Aorta (tissue), 5 donors: ENCODE data around the gene UBTD1. TPM values are rescaled to one million over a fixed set of nuclear protein-coding genes. Genes with fewer than 3 reads are reported as not detected.

Source experiments
- ATAC-seq: fragments of 200-7000 bp; cut with Tn5 transposase; one replicate; pipeline ENCODE4 v1.9.1; 2022; ENCODE audit warnings: moderate library complexity; ENCODE audit not compliant: low FRiP score
- DNase-seq, 2 donors: peaks; one replicate each; pipeline ENCODE4 v3.0.0-alpha.2; 2020
- H3K27ac ChIP-seq, 2 donors: one replicate each; pipeline ENCODE4 v1.5.1; 2013; ENCODE audit warnings: low read length in 2 of 2, mild to moderate bottlenecking in 2 of 2, moderate library complexity in 2 of 2, control low read depth in 1 of 2, inconsistent platforms in 1 of 2, low read depth in 1 of 2
- H3K27me3 ChIP-seq, 2 donors: one replicate each; pipeline ENCODE4 v1.6.1; 2013; ENCODE audit warnings: control low read depth in 1 of 2, low read length in 1 of 2, mild to moderate bottlenecking in 1 of 2, moderate library complexity in 1 of 2; ENCODE audit not compliant: insufficient read depth in 2 of 2, control insufficient read depth in 1 of 2
- H3K36me3 ChIP-seq, 2 donors: one replicate each; pipeline ENCODE4 v1.6.1; 2013; ENCODE audit warnings: control low read depth in 1 of 2, low read length in 1 of 2, mild to moderate bottlenecking in 1 of 2; ENCODE audit not compliant: insufficient read depth in 2 of 2, control insufficient read depth in 1 of 2
- H3K4me1 ChIP-seq, 2 donors: one replicate each; pipeline ENCODE4 v1.6.1; 2013; ENCODE audit warnings: low read length in 2 of 2, control low read depth in 1 of 2, mild to moderate bottlenecking in 1 of 2, moderate library complexity in 1 of 2; ENCODE audit not compliant: insufficient read depth in 2 of 2, control insufficient read depth in 1 of 2
- H3K4me3 ChIP-seq, 2 donors: one replicate each; pipeline ENCODE4 v1.5.1; 2013; ENCODE audit warnings: low read length in 2 of 2, control low read depth in 1 of 2, mild to moderate bottlenecking in 1 of 2
- H3K9me3 ChIP-seq: one replicate; pipeline ENCODE4 v1.6.1; 2013; ENCODE audit warnings: mild to moderate bottlenecking, low read length; ENCODE audit not compliant: control insufficient read depth
- WGBS, 2 donors: extraction: QIAGEN DNeasy Blood & Tissue Kit; methylation state at CpG; one replicate each; pipeline ENCODE4 v1.1.7; 2013; 5-methylcytosine and 5-hydroxymethylcytosine counted together
- intact Hi-C, 2 donors: fragments of 100-400 bp; cut with DNase I; formaldehyde crosslinking; loops; one replicate each; pipeline versions ENCODE4 v1.14.2 to v1.15.0; 2022
- polyA plus RNA-seq, 2 donors: library from polyadenylated mRNA; stranded (reverse); fragments of 200-250 nt; gene quantifications; one replicate each; pipeline ENCODE4 v1.2.3, GENCODE V29; 2013
- total RNA-seq, 2 donors: library from RNA; stranded (reverse); fragmentation: NEBNext Ultra II Directional; extraction: Animal tissue kit (Norgen Biotek cat#: 25700); gene quantifications; one replicate each; pipeline ENCODE4 v1.2.1, GENCODE V29; 2021
- donor health status: healthy with polysubstance abuse.
- donor health status: Bipolar disorder and iron deficiency.
- donor health status: DM: no; HTN: no; CAD: no.
- donor health status: DM: no; HTN: no; CAD: no.
- donor health status: DM: yes; HTN: yes; CAD: no.

UBTD1 gene
- total and polyA plus RNA-seq, 4 donors: 10.1 to 18.9 (median 15.4) TPM

GRCh38 chr10:97515271-97515978, 16.7 kb downstream of the UBTD1 start:
- Histone ChIP-seq H3K9me3 (no peaks in the 10 kb centered on the region), H3K36me3 (no peaks in the 10 kb centered on the region), H3K4me3 (no peak overlapping the region), H3K27ac (no peak overlapping the region), H3K4me1 (no peaks in the 10 kb centered on the region), H3K27me3 (no peaks in the 10 kb centered on the region)
- 53 to 60% methylated on average over 10 of the region's 10 CpGs for WGBS, 2 donors
- ATAC-seq (no peak), DNase-seq (peak in 1 of 2 donors; percentile 33)
- intact Hi-C loops: no loop called here

- no peaks in the 10 kb centered on the region for H3K9me3 ChIP-seq
- no peaks in the 10 kb centered on the region for H3K36me3 ChIP-seq
- intact Hi-C loops: no loop called here
- ATAC-seq (no peak), DNase-seq (peak in 1 of 2 donors; percentile 61)
- WGBS, 2 donors: 89 to 91% methylated on average over 15 of the region's 15 CpGs
- H3K4me1 ChIP-seq: no peaks in the 10 kb centered on the region
- H3K4me3 ChIP-seq: no peak overlapping the region
- no peaks in the 10 kb centered on the region for H3K27me3 ChIP-seq
- no peak overlapping the region for H3K27ac ChIP-seq
Observed at GRCh38 chr10:97517096-97517750, 18.5 kb downstream of the UBTD1 start.

GRCh38 chr10:97517778-97518300, 19.1 kb downstream of the UBTD1 start:
- intact Hi-C loops: no loop called here
- Histone ChIP-seq H3K4me1 (no peaks in the 10 kb centered on the region), H3K27ac (no peak overlapping the region), H3K36me3 (no peaks in the 10 kb centered on the region), H3K27me3 (no peaks in the 10 kb centered on the region), H3K4me3 (no peak overlapping the region), H3K9me3 (no peaks in the 10 kb centered on the region)
- ATAC-seq (peak; percentile 30), DNase-seq (peak in 1 of 2 donors; percentile 48)
- 42 to 44% methylated on average over 6 of the region's 6 CpGs for WGBS, 2 donors

- intact Hi-C loops: no loop called here
- no peaks in the 10 kb centered on the region for H3K9me3 ChIP-seq
- ATAC-seq (peak; percentile 4), DNase-seq (no peak)
- no peaks in the 10 kb centered on the region for H3K4me1 ChIP-seq
- H3K4me3 ChIP-seq: no peak overlapping the region
- no peaks in the 10 kb centered on the region for H3K27me3 ChIP-seq
- WGBS, 2 donors: 13 to 14% methylated on average over 10 of the region's 10 CpGs
- no peaks in the 10 kb centered on the region for H3K36me3 ChIP-seq
- H3K27ac ChIP-seq: no peak overlapping the region
Observed at GRCh38 chr10:97518301-97519043, 19.7 kb downstream of the UBTD1 start.

- H3K4me1 ChIP-seq: no peaks in the 10 kb centered on the region
- H3K27ac ChIP-seq: no peak overlapping the region
- no peaks in the 10 kb centered on the region for H3K9me3 ChIP-seq
- no peaks in the 10 kb centered on the region for H3K36me3 ChIP-seq
- intact Hi-C loops: no loop called here
- no peak overlapping the region for H3K4me3 ChIP-seq
- DNase-seq (no peak), ATAC-seq (no peak)
- no peaks in the 10 kb centered on the region for H3K27me3 ChIP-seq
- WGBS, 2 donors: 12 to 24% methylated on average over 2 of the region's 2 CpGs
Observed at GRCh38 chr10:97519342-97519741, 20.6 kb downstream of the UBTD1 start.

GRCh38 chr10:97520520-97520919, 21.8 kb downstream of the UBTD1 start:
- 85 to 90% methylated on average over 5 of the region's 5 CpGs for WGBS, 2 donors
- no peaks in the 10 kb centered on the region for H3K27me3 ChIP-seq

GRCh38 chr10:97520978-97521761, 22.4 kb downstream of the UBTD1 start:
- H3K9me3 ChIP-seq: no peaks in the 10 kb centered on the region
- DNase-seq (peak in 1 of 2 donors; percentile 54), ATAC-seq (no peak)
- intact Hi-C loops: no loop called here
- H3K4me1 ChIP-seq: no peaks in the 10 kb centered on the region
- H3K4me3 ChIP-seq: no peak overlapping the region
- no peaks in the 10 kb centered on the region for H3K36me3 ChIP-seq
- 87 to 88% methylated on average over 11 of the region's 11 CpGs for WGBS, 2 donors
- H3K27me3 ChIP-seq: no peaks in the 10 kb centered on the region
- no peak overlapping the region for H3K27ac ChIP-seq

More at GRCh38 chr10:97520520-97520919, 21.8 kb downstream of the UBTD1 start:
- intact Hi-C loops: no loop called here
- no peak overlapping the region for H3K27ac ChIP-seq
- DNase-seq: peak in 1 of 2 donors; percentile 50
- ATAC-seq: no peak
- no peaks in the 10 kb centered on the region for H3K9me3 ChIP-seq
- no peaks in the 10 kb centered on the region for H3K36me3 ChIP-seq
- H3K4me3 ChIP-seq: no peak overlapping the region
- no peaks in the 10 kb centered on the region for H3K4me1 ChIP-seq

- DNase-seq: peak in 1 of 2 donors; percentile 44
- no peak overlapping the region for H3K27ac ChIP-seq
- no peaks in the 10 kb centered on the region for H3K4me1 ChIP-seq
- intact Hi-C loops: no loop called here
- ATAC-seq: no peak
- H3K27me3 ChIP-seq: no peaks in the 10 kb centered on the region
- no peak overlapping the region for H3K4me3 ChIP-seq
- no peaks in the 10 kb centered on the region for H3K36me3 ChIP-seq
- 62 to 63% methylated on average over 6 of the region's 6 CpGs for WGBS, 2 donors
- H3K9me3 ChIP-seq: no peaks in the 10 kb centered on the region
Observed at GRCh38 chr10:97522071-97522470, 23.3 kb downstream of the UBTD1 start.
